Measurements from ENCODE around the gene CACNA1F. TPM values are rescaled to one million over a fixed set of nuclear protein-coding genes. Genes with fewer than 3 reads are reported as not detected.

The CACNA1F gene
- total RNA-seq, 4 donors from 2014 or later: under 0.01 to 0.42 (median 0.06) TPM

DNA sequence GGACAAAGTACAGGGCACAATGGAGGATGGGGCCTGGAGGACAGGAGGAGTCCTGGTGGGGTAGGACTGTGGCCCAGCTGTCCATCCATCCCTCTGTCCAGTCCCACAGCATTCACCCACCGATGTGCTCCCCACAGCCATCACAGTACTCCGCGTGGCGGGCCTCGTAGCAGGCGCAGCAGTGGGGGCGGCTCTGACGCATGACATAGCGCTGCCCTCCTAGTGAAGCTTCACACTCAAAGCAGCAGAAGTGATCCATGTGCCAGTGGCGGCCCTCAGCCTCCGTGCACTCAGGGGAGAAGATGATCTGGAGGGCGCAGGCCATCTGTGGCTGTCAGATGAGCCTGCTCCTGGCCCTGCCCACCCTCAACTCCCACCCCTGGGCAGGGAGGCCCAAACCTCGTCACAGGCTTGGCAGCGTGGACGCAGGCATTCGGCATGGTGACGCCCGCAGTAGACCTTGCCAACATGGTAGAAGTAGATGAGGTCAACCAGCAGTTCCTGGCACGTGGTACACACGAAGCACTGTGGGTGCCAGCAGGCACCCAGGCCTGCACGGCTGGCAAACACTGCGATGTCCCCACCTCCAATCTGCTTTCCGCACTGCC is 55.2 kb downstream of the CACNA1F start:
- Histone ChIP-seq H3K27ac (replicated peaks in 1 of 4) (peak overlapping the region in 1 of 4 donors; percentile 45), H3K27me3 (no peaks in the 10 kb centered on the region), H3K4me3 (no peak overlapping the region), H3K36me3 (peaks cover 0 to 67% (median 36%) of the 10 kb centered on the region in 4 donors), H3K9me3 (no peaks in the 10 kb centered on the region), H3K4me1 (peaks cover 4 to 27% (median 21%) of the 10 kb centered on the region in 4 donors)
- TF ChIP-seq POLR2A (IDR thresholded peaks at IDR 0.05; ENCODE audit: low read depth) (no peak), POLR2AphosphoS5 (IDR thresholded peaks at IDR 0.05) (no peak), EP300 (IDR thresholded peaks at IDR 0.05) (no peak)
- TF ChIP-seq, protein P1, sequence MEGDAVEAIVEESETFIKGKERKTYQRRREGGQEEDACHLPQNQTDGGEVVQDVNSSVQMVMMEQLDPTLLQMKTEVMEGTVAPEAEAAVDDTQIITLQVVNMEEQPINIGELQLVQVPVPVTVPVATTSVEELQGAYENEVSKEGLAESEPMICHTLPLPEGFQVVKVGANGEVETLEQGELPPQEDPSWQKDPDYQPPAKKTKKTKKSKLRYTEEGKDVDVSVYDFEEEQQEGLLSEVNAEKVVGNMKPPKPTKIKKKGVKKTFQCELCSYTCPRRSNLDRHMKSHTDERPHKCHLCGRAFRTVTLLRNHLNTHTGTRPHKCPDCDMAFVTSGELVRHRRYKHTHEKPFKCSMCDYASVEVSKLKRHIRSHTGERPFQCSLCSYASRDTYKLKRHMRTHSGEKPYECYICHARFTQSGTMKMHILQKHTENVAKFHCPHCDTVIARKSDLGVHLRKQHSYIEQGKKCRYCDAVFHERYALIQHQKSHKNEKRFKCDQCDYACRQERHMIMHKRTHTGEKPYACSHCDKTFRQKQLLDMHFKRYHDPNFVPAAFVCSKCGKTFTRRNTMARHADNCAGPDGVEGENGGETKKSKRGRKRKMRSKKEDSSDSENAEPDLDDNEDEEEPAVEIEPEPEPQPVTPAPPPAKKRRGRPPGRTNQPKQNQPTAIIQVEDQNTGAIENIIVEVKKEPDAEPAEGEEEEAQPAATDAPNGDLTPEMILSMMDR (IDR thresholded peaks at IDR 0.05): no peak
- intact Hi-C loops (cut with DNase I): no loop called here
- DNase-seq (ENCODE audit: extremely low spot score): no peak
- WGBS: 85% methylated on average over 15 of the region's 23 CpGs

DNA sequence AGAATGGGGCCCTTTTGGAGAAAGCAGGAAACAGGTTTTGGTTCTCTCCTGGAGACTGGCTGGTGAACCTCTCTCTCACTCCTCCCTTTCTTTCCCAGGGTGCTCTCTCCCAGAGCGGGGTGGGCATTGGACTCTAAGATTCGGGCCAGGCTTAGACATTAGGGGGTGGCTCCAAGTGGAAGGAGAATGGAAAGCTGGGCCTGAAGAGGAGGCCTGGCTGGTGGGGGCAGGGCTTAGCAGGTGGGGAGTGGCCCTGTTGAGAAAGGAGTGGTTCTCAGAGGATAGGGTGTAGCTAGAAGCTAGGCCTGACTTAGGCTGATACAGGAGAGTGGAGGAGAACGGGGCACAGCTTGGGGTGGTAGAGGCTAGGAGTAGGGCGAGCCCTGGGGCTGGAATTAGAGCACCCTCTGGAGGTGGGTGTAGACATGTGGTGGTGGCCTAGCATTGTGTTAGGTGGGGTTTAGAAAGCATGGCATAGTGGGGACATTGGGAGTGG is 55.8 kb downstream of the CACNA1F start:
- WGBS: 76% methylated on average over 4 of the region's 4 CpGs
- H3K36me3 ChIP-seq: peaks cover 0 to 61% (median 33%) of the 10 kb centered on the region in 4 donors

DNA sequence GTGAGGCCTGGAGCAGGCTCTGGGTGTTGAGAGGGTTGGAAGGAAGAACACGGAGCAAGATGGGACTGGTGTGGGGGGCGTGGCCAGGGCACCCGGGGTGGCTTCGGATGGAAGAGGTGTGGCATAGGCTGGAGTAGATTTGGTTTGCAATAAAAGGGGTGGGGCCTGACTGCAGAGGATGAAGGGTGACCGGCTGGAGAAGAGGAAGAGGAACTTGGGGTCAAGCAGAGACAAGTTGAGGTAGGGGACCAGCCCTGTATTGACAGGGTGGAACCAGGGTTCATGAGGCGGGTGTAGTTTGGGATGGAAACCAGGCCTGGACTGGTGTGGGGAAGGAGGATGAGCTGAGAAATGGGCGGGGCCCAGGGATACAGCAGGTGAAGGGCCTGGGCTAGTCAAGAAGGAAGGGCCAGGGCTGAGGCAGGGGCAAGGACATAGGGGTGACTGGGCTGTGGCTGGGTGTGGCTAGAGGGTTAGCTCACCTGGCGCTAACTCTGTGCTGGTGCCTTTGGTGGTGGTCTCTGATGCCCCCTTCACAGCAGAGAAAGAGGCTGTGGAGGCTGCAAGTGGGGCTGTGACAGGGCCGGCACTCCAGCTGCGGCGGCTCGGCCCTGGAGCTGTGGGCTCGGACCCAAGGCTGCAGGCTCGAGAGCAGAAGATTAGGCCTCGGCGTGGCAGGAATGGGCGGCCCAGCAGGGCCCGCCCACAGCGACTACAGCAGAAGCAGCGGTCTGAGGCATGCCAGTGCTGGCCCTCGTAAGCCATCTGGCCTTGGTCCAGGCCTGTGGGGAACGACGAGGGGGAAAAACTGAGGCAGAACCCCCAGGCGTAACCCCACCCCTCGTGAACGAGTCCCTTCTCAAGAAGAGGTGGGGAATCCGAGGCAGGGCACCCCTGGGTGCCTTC is 56.5 kb downstream of the CACNA1F start:
- TF ChIP-seq EP300 (IDR thresholded peaks at IDR 0.05): no peak
- TF ChIP-seq, protein P1 (IDR thresholded peaks at IDR 0.05): no peak
- Histone ChIP-seq H3K36me3 (peaks cover 0 to 59% (median 28%) of the 10 kb centered on the region in 4 donors), H3K9me3 (no peaks in the 10 kb centered on the region), H3K4me1 (peaks cover 4 to 31% (median 24%) of the 10 kb centered on the region in 4 donors), H3K27me3 (no peaks in the 10 kb centered on the region), H3K27ac (replicated peaks in 1 of 4) (peak overlapping the region; percentile 10 to 51 (median 44)), H3K4me3 (no peak overlapping the region)
- DNase-seq (ENCODE audit: extremely low spot score): no peak
- 70% methylated on average over 24 of the region's 27 CpGs for WGBS
- intact Hi-C loops (cut with DNase I): no loop called here

More for the DNA sequence above, 55.8 kb downstream of the CACNA1F start:
- no peaks in the 10 kb centered on the region for H3K27me3 ChIP-seq
- intact Hi-C loops (cut with DNase I): no loop called here
- DNase-seq (ENCODE audit: extremely low spot score): no peak
- H3K4me1 ChIP-seq: peaks cover 4 to 31% (median 24%) of the 10 kb centered on the region in 4 donors
- no peak for TF ChIP-seq POLR2A (IDR thresholded peaks at IDR 0.05; ENCODE audit: low read depth)
- TF ChIP-seq, protein P1 (IDR thresholded peaks at IDR 0.05): peak in 2 of 3 experiments; percentile 13 to 14
- TF ChIP-seq POLR2AphosphoS5 (IDR thresholded peaks at IDR 0.05): no peak
- TF ChIP-seq EP300 (IDR thresholded peaks at IDR 0.05): no peak
- H3K9me3 ChIP-seq: no peaks in the 10 kb centered on the region
- peak overlapping the region; percentile 10 to 51 (median 44) for H3K27ac ChIP-seq (replicated peaks in 1 of 4)
- no peak overlapping the region for H3K4me3 ChIP-seq

DNA sequence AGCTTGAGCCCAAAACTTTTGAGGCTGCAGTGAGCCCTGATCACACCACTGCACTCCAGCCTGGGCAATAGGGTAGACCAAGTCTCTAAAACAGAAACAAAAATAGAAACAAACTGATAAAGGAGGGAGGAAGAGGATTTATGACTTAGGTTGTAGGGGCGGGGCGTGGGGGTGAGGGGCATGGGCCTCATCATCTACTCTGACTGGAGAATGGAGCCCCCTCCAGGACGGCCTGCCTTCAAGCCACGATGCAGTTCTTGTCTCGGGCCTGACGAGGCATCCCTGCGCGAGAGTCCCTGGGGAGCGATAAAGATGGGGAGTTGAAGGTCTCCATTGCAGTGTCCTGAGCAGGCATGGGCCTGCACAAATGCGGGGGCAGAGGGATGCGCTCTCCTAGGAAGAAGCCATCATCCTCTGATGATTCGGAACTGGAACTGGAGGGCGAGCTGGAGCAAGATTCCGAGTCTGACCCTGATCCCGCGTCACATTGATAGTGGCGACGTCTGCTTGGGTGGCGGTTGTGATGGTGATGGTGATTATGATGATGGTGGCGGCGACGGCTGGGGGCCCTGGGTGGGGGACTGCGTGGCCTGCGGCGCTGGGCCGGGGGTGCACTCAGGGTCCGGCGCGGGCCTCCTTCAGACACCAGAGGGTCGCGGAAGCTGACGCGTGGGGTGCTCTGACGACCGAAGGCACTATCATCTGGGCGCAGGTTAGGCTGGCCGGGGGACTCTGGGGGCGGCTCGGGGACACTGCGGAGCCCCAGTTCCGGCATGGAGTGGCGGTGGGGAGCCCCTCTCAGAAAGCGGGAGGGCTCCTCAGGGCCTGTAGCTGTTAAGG is 57.5 kb downstream of the CACNA1F start:
- H3K36me3 ChIP-seq: peaks cover 0 to 55% (median 28%) of the 10 kb centered on the region in 4 donors
- intact Hi-C loops (cut with DNase I): no loop called here
- no peak overlapping the region for H3K4me3 ChIP-seq
- H3K9me3 ChIP-seq: no peaks in the 10 kb centered on the region
- H3K27me3 ChIP-seq: no peaks in the 10 kb centered on the region
- TF ChIP-seq, protein P1 (IDR thresholded peaks at IDR 0.05): no peak
- TF ChIP-seq POLR2AphosphoS5 (IDR thresholded peaks at IDR 0.05) (no peak), POLR2A (IDR thresholded peaks at IDR 0.05; ENCODE audit: low read depth) (no peak), EP300 (IDR thresholded peaks at IDR 0.05) (no peak)
- H3K4me1 ChIP-seq: peaks cover 4 to 35% (median 26%) of the 10 kb centered on the region in 4 donors
- H3K27ac ChIP-seq (replicated peaks in 1 of 4): no peak overlapping the region
- WGBS: 80% methylated on average over 24 of the region's 43 CpGs
- DNase-seq (ENCODE audit: extremely low spot score): no peak
